ENCODE data around the gene UNC50. TPM values are rescaled to one million over a fixed set of nuclear protein-coding genes. Genes with fewer than 3 reads are reported as not detected.

The UNC50 gene
- total and polyA plus RNA-seq, 2 donors (not counting 1 experiment from before 2014, with no cell fraction given), result 64.1 to 71.4 TPM

GRCh38 chr2:98561902-98562695 lies 46.3 kb upstream of the UNC50 start:
- H2AFZ ChIP-seq (ENCODE audit: low read length), result no peak overlapping the region
- no peaks in the 10 kb centered on the region for H3K79me2 ChIP-seq (ENCODE audit: control insufficient read depth, insufficient read depth, low read length)
- H3K27ac ChIP-seq (ENCODE audit: insufficient read depth, low read length), result peak overlapping the region; percentile 5
- DNase-seq (ENCODE audit: low read depth in 2 of 2), result peak in 1 of 2 donors; percentile 33
- H3K4me1 ChIP-seq (ENCODE audit: control insufficient read depth, extremely low read depth, insufficient read depth, low read length), result peaks cover 11% of the 10 kb centered on the region
- H3K9me3 ChIP-seq (ENCODE audit: control insufficient read depth, insufficient read depth, low read depth, low read length), result no peaks in the 10 kb centered on the region
- no peak overlapping the region for H3K9ac ChIP-seq (ENCODE audit: insufficient read depth, low read length)
- H3K4me3 ChIP-seq (replicated peaks in 1 of 4; ENCODE audit: control extremely low read depth in 1 of 4, insufficient read depth in 1 of 4, low read depth in 3 of 4, low read length in 4 of 4), result no peak overlapping the region
- no peaks in the 10 kb centered on the region for H3K36me3 ChIP-seq (ENCODE audit: control insufficient read depth, insufficient read depth, low read length)
- TF ChIP-seq CTCF (conservative IDR thresholded peaks at IDR 0.05 in 1 of 2, IDR thresholded peaks at IDR 0.05 in 1 of 2; ENCODE audit: low read depth in 1 of 2, low read length in 2 of 2) (no peak), EZH2 (IDR thresholded peaks at IDR 0.05; ENCODE audit: low read length, missing control alignments) (no peak)
- no peak overlapping the region for H3K4me2 ChIP-seq (ENCODE audit: extremely low read depth, insufficient read depth, low read length)
- H4K20me1 ChIP-seq (ENCODE audit: control insufficient read depth, extremely low read depth, insufficient read depth, low read length), result no peaks in the 10 kb centered on the region
- no peaks in the 10 kb centered on the region for H3K27me3 ChIP-seq (ENCODE audit: control insufficient read depth, insufficient read depth, low read length)

GRCh38 chr2:98563394-98563793 lies 45.0 kb upstream of the UNC50 start:
- Histone ChIP-seq H3K36me3 (ENCODE audit: control insufficient read depth, insufficient read depth, low read length) (no peaks in the 10 kb centered on the region), H3K4me1 (ENCODE audit: control insufficient read depth, extremely low read depth, insufficient read depth, low read length) (peaks cover 11% of the 10 kb centered on the region), H3K4me2 (ENCODE audit: extremely low read depth, insufficient read depth, low read length) (no peak overlapping the region), H2AFZ (ENCODE audit: low read length) (no peak overlapping the region), H3K27ac (ENCODE audit: insufficient read depth, low read length) (no peak overlapping the region), H3K4me3 (replicated peaks in 1 of 4; ENCODE audit: control extremely low read depth in 1 of 4, insufficient read depth in 1 of 4, low read depth in 3 of 4, low read length in 4 of 4) (no peak overlapping the region), H3K79me2 (ENCODE audit: control insufficient read depth, insufficient read depth, low read length) (no peaks in the 10 kb centered on the region), H3K9me3 (ENCODE audit: control insufficient read depth, insufficient read depth, low read depth, low read length) (no peaks in the 10 kb centered on the region), H3K9ac (ENCODE audit: insufficient read depth, low read length) (no peak overlapping the region), H4K20me1 (ENCODE audit: control insufficient read depth, extremely low read depth, insufficient read depth, low read length) (no peaks in the 10 kb centered on the region), H3K27me3 (ENCODE audit: control insufficient read depth, insufficient read depth, low read length) (no peaks in the 10 kb centered on the region)
- no peak for DNase-seq (ENCODE audit: low read depth in 2 of 2)
- TF ChIP-seq EZH2 (IDR thresholded peaks at IDR 0.05; ENCODE audit: low read length, missing control alignments) (no peak), CTCF (conservative IDR thresholded peaks at IDR 0.05 in 1 of 2, IDR thresholded peaks at IDR 0.05 in 1 of 2; ENCODE audit: low read depth in 1 of 2, low read length in 2 of 2) (no peak)

GRCh38 chr2:98564541-98565132 lies 43.8 kb upstream of the UNC50 start:
- no peak overlapping the region for H2AFZ ChIP-seq (ENCODE audit: low read length)
- no peak overlapping the region for H3K4me3 ChIP-seq (replicated peaks in 1 of 4; ENCODE audit: control extremely low read depth in 1 of 4, insufficient read depth in 1 of 4, low read depth in 3 of 4, low read length in 4 of 4)
- no peaks in the 10 kb centered on the region for H3K9me3 ChIP-seq (ENCODE audit: control insufficient read depth, insufficient read depth, low read depth, low read length)
- H4K20me1 ChIP-seq (ENCODE audit: control insufficient read depth, extremely low read depth, insufficient read depth, low read length), result no peaks in the 10 kb centered on the region
- H3K27me3 ChIP-seq (ENCODE audit: control insufficient read depth, insufficient read depth, low read length), result no peaks in the 10 kb centered on the region
- no peak overlapping the region for H3K27ac ChIP-seq (ENCODE audit: insufficient read depth, low read length)
- no peak overlapping the region for H3K9ac ChIP-seq (ENCODE audit: insufficient read depth, low read length)
- H3K36me3 ChIP-seq (ENCODE audit: control insufficient read depth, insufficient read depth, low read length), result peaks cover 2% of the 10 kb centered on the region
- no peak overlapping the region for H3K4me2 ChIP-seq (ENCODE audit: extremely low read depth, insufficient read depth, low read length)
- H3K4me1 ChIP-seq (ENCODE audit: control insufficient read depth, extremely low read depth, insufficient read depth, low read length), result peaks cover 6% of the 10 kb centered on the region
- no peaks in the 10 kb centered on the region for H3K79me2 ChIP-seq (ENCODE audit: control insufficient read depth, insufficient read depth, low read length)
- no peak for TF ChIP-seq CTCF (conservative IDR thresholded peaks at IDR 0.05 in 1 of 2, IDR thresholded peaks at IDR 0.05 in 1 of 2; ENCODE audit: low read depth in 1 of 2, low read length in 2 of 2)
- no peak for TF ChIP-seq EZH2 (IDR thresholded peaks at IDR 0.05; ENCODE audit: low read length, missing control alignments)
- no peak for DNase-seq (ENCODE audit: low read depth in 2 of 2)
